GM23248 (cell line): Measurements from ENCODE around the gene REXO1.

Experiments used
- EZH2 ChIP-seq: fragments of 200-600 bp; sonication (generic); IDR thresholded peaks from 2 replicates; pipeline ENCODE4 v1.6.1; 2018; ENCODE audit warnings: antibody characterized with exemption, mild to moderate bottlenecking; ENCODE audit not compliant: insufficient read depth, poor library complexity, severe bottlenecking
- EZH2phosphoT487 ChIP-seq: fragments of 200-600 bp; sonication (generic); IDR thresholded peaks from 2 replicates; pipeline ENCODE4 v1.6.1; 2018; ENCODE audit warnings: antibody characterized with exemption, moderate library complexity, mild to moderate bottlenecking, low read depth; ENCODE audit not compliant: insufficient read depth

GRCh38 chr19:1768918-1769644, 79.2 kb downstream of the REXO1 start:
- no peak for TF ChIP-seq EZH2
- no peak for TF ChIP-seq EZH2phosphoT487
